ENCODE data around the gene KSR2.

KSR2 gene

GRCh38 chr12:117528538-117528937 lies 440.3 kb downstream of the KSR2 start:
- Histone ChIP-seq H3K4me3 (ENCODE audit: low read depth, low read length) (no peak overlapping the region), H3K27ac (no peak overlapping the region), H3K27me3 (replicated peaks) (no peaks in the 10 kb centered on the region), H3K36me3 (replicated peaks) (no peaks in the 10 kb centered on the region)
- DNase-seq = no peak
- in situ Hi-C loops (cut with HindIII; ENCODE audit: low pct_ligation_motif_present, low sequenced_read_pairs) = no loop called here
- TF ChIP-seq CTCF (IDR thresholded peaks at IDR 0.05; ENCODE audit: low read depth, low read length, missing control alignments) = no peak

- TF ChIP-seq CTCF (IDR thresholded peaks at IDR 0.05; ENCODE audit: low read depth, low read length, missing control alignments) = no peak
- Histone ChIP-seq H3K4me3 (ENCODE audit: low read depth, low read length) (no peak overlapping the region), H3K27ac (no peak overlapping the region), H3K27me3 (replicated peaks) (no peaks in the 10 kb centered on the region), H3K36me3 (replicated peaks) (no peaks in the 10 kb centered on the region)
- in situ Hi-C loops (cut with HindIII; ENCODE audit: low pct_ligation_motif_present, low sequenced_read_pairs) = no loop called here
- no peak for DNase-seq
These were observed 441.3 kb downstream of the KSR2 start for GRCh38 chr12:117527479-117527855.

GRCh38 chr12:117526757-117527478 lies 441.9 kb downstream of the KSR2 start:
- in situ Hi-C loops (cut with HindIII; ENCODE audit: low pct_ligation_motif_present, low sequenced_read_pairs) = no loop called here
- no peak for TF ChIP-seq CTCF (IDR thresholded peaks at IDR 0.05; ENCODE audit: low read depth, low read length, missing control alignments)
- Histone ChIP-seq H3K4me3 (ENCODE audit: low read depth, low read length) (no peak overlapping the region), H3K36me3 (replicated peaks) (no peaks in the 10 kb centered on the region), H3K27ac (no peak overlapping the region), H3K27me3 (replicated peaks) (no peaks in the 10 kb centered on the region)
- no peak for DNase-seq

GRCh38 chr12:117525766-117526165 lies 443.0 kb downstream of the KSR2 start:
- Histone ChIP-seq H3K36me3 (replicated peaks) (no peaks in the 10 kb centered on the region), H3K27me3 (replicated peaks) (no peaks in the 10 kb centered on the region), H3K4me3 (ENCODE audit: low read depth, low read length) (no peak overlapping the region), H3K27ac (no peak overlapping the region)
- DNase-seq = no peak
- no peak for TF ChIP-seq CTCF (IDR thresholded peaks at IDR 0.05; ENCODE audit: low read depth, low read length, missing control alignments)
- in situ Hi-C loops (cut with HindIII; ENCODE audit: low pct_ligation_motif_present, low sequenced_read_pairs) = no loop called here

GRCh38 chr12:117524806-117525205 lies 444.0 kb downstream of the KSR2 start:
- H3K36me3 ChIP-seq (replicated peaks) = no peaks in the 10 kb centered on the region
- in situ Hi-C loops (cut with HindIII; ENCODE audit: low pct_ligation_motif_present, low sequenced_read_pairs) = no loop called here
- TF ChIP-seq CTCF (IDR thresholded peaks at IDR 0.05; ENCODE audit: low read depth, low read length, missing control alignments) = no peak
- no peak overlapping the region for H3K4me3 ChIP-seq (ENCODE audit: low read depth, low read length)
- DNase-seq = no peak
- H3K27ac ChIP-seq = no peak overlapping the region
- H3K27me3 ChIP-seq (replicated peaks) = no peaks in the 10 kb centered on the region

- no peaks in the 10 kb centered on the region for H3K27me3 ChIP-seq (replicated peaks)
- in situ Hi-C loops (cut with HindIII; ENCODE audit: low pct_ligation_motif_present, low sequenced_read_pairs) = no loop called here
- no peak for DNase-seq
- H3K4me3 ChIP-seq (ENCODE audit: low read depth, low read length) = no peak overlapping the region
- H3K36me3 ChIP-seq (replicated peaks) = no peaks in the 10 kb centered on the region
- H3K27ac ChIP-seq = no peak overlapping the region
- TF ChIP-seq CTCF (IDR thresholded peaks at IDR 0.05; ENCODE audit: low read depth, low read length, missing control alignments) = no peak
These were observed 444.8 kb downstream of the KSR2 start for GRCh38 chr12:117523971-117524370.

Measured in brain microvascular endothelial cell (primary cell).